Panc1 (cell line): Measurements from ENCODE around the gene YAP1.

Source experiments
- POLR2AphosphoS5 ChIP-seq: IDR thresholded peaks from 2 replicates; pipeline ENCODE4 v1.6.1; 2012; ENCODE audit warnings: mild to moderate bottlenecking, low read depth, low read length, moderate library complexity
- SIN3A ChIP-seq: IDR thresholded peaks from 2 replicates; pipeline ENCODE4 v1.6.1; 2012; ENCODE audit warnings: low read depth, mild to moderate bottlenecking, low read length, moderate library complexity, borderline replicate concordance; ENCODE audit not compliant: insufficient read depth
- TCF7L2 ChIP-seq: IDR thresholded peaks from 2 replicates; pipeline ENCODE4 v1.6.1; 2011; ENCODE audit warnings: mild to moderate bottlenecking, low read depth, low read length, inconsistent platforms
- TF ChIP-seq, protein P1 (sequence below): fragments of 450-650 bp; IDR thresholded peaks from 2 replicates; pipeline ENCODE4 v1.5.1; 2017; ENCODE audit warnings: mild to moderate bottlenecking
- TF ChIP-seq, protein P2 (sequence below), 2 experiments: IDR thresholded peaks; 2 replicates each; pipeline ENCODE4 v1.6.1; 2011 to 2012; ENCODE audit warnings: low read depth in 2 of 2, control low read depth in 1 of 2, low read length in 1 of 2, mild to moderate bottlenecking in 1 of 2, moderate library complexity in 1 of 2; ENCODE audit not compliant: insufficient read depth in 1 of 2

DNA sequence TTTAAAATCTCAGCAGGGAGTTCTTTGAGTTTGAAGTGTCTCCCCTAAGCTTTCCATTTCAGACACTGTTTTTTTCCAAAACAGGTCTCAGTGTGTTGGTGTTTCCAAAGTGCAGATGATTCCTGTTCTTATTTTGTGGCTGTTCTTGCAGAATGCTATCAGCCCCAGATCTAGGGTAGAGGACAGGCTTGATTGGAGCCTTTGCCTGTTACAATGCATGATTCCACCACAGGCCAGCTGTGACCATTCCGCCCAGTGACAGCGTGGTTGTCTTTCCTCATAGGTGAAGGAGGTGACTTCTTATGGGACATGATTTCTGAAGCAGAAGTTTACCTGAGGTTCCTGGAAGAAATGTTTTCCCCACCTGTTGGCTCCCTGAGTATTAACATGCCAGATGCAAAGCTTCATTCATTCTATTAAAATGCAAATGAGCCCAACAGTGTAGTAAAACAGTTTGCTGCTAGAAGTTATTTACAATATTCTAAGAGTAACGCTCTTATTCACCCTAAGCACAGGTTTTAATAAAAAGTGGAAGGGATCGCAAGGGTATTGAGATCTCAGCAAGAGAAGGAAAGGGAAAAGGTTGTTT is 170.1 kb downstream of the YAP1 start:
- TF ChIP-seq, protein P1, sequence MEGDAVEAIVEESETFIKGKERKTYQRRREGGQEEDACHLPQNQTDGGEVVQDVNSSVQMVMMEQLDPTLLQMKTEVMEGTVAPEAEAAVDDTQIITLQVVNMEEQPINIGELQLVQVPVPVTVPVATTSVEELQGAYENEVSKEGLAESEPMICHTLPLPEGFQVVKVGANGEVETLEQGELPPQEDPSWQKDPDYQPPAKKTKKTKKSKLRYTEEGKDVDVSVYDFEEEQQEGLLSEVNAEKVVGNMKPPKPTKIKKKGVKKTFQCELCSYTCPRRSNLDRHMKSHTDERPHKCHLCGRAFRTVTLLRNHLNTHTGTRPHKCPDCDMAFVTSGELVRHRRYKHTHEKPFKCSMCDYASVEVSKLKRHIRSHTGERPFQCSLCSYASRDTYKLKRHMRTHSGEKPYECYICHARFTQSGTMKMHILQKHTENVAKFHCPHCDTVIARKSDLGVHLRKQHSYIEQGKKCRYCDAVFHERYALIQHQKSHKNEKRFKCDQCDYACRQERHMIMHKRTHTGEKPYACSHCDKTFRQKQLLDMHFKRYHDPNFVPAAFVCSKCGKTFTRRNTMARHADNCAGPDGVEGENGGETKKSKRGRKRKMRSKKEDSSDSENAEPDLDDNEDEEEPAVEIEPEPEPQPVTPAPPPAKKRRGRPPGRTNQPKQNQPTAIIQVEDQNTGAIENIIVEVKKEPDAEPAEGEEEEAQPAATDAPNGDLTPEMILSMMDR: no peak
- TF ChIP-seq POLR2AphosphoS5: no peak
- no peak for TF ChIP-seq SIN3A
- TF ChIP-seq, protein P2, sequence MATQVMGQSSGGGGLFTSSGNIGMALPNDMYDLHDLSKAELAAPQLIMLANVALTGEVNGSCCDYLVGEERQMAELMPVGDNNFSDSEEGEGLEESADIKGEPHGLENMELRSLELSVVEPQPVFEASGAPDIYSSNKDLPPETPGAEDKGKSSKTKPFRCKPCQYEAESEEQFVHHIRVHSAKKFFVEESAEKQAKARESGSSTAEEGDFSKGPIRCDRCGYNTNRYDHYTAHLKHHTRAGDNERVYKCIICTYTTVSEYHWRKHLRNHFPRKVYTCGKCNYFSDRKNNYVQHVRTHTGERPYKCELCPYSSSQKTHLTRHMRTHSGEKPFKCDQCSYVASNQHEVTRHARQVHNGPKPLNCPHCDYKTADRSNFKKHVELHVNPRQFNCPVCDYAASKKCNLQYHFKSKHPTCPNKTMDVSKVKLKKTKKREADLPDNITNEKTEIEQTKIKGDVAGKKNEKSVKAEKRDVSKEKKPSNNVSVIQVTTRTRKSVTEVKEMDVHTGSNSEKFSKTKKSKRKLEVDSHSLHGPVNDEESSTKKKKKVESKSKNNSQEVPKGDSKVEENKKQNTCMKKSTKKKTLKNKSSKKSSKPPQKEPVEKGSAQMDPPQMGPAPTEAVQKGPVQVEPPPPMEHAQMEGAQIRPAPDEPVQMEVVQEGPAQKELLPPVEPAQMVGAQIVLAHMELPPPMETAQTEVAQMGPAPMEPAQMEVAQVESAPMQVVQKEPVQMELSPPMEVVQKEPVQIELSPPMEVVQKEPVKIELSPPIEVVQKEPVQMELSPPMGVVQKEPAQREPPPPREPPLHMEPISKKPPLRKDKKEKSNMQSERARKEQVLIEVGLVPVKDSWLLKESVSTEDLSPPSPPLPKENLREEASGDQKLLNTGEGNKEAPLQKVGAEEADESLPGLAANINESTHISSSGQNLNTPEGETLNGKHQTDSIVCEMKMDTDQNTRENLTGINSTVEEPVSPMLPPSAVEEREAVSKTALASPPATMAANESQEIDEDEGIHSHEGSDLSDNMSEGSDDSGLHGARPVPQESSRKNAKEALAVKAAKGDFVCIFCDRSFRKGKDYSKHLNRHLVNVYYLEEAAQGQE (IDR thresholded peaks at IDR 0.05; ENCODE audit: insufficient read depth in 1 of 2, low read depth in 2 of 2, low read length in 1 of 2): no peak
- TF ChIP-seq TCF7L2: no peak
